IMR-90 (cell line): ENCODE results near the gene IDI2. TPM values are rescaled to one million over a fixed set of nuclear protein-coding genes. Genes with fewer than 3 reads are reported as not detected.

Experiments used
- ATAC-seq: fragments of 200-7000 bp; cut with Tn5 transposase; 2 replicates; pipeline ENCODE4 v1.9.1; 2020; ENCODE audit warnings: low read depth, mild to moderate bottlenecking, moderate library complexity
- BruUV-seq: library from RNA; stranded (reverse); fragments of 400-500 nt; replicated peaks from 2 replicates; lab custom pipeline; 2021; lab: Mats Ljungman, UMichigan
- CTCF ChIA-PET: fragments of 300-600 bp; formaldehyde crosslinking; extraction: SDS; loops from one replicate; lab custom pipeline; 2021; ENCODE audit warnings: antibody characterized with exemption; lab: Yijun Ruan, JAX
- POLR2A ChIA-PET: fragments of 300-600 bp; sonication (Branson Sonifier 250); formaldehyde crosslinking; loops from one replicate; lab custom pipeline; 2022; ENCODE audit warnings: antibody characterized with exemption; ENCODE audit not compliant: unreplicated experiment; lab: Charles Lee
- DNase-seq: peaks from one replicate; pipeline ENCODE4 v3.0.0; 2013
- H2AFZ ChIP-seq: replicated peaks from 2 replicates; pipeline ENCODE3; 2013; ENCODE audit warnings: low read length, mild to moderate bottlenecking; ENCODE audit not compliant: poor library complexity
- H2AK5ac ChIP-seq: 2 replicates; pipeline ENCODE4 v1.6.1; 2013; ENCODE audit warnings: low read depth, low read length, inconsistent platforms
- H2AK9ac ChIP-seq: replicated peaks from 2 replicates; pipeline ENCODE3; 2013; ENCODE audit warnings: mild to moderate bottlenecking, low read depth, low read length, moderate library complexity; ENCODE audit not compliant: poor library complexity
- H2BK120ac ChIP-seq: 2 replicates; pipeline ENCODE4 v1.6.1; 2013; ENCODE audit warnings: low read depth, low read length, inconsistent platforms
- H2BK15ac ChIP-seq: 3 replicates; pipeline ENCODE4 v1.6.1; 2013; ENCODE audit warnings: low read depth, low read length, inconsistent platforms
- H2BK20ac ChIP-seq: 2 replicates; pipeline ENCODE4 v1.6.1; 2013; ENCODE audit warnings: low read depth, mild to moderate bottlenecking, inconsistent platforms, low read length, moderate library complexity
- H2BK5ac ChIP-seq: 2 replicates; pipeline ENCODE4 v1.6.1; 2013; ENCODE audit warnings: mild to moderate bottlenecking, low read depth, low read length, inconsistent platforms; ENCODE audit not compliant: poor library complexity, severe bottlenecking
- H3K14ac ChIP-seq: replicated peaks from 2 replicates; pipeline ENCODE4 v1.6.1; 2013; ENCODE audit warnings: low read depth, low read length, inconsistent platforms
- H3K18ac ChIP-seq: 2 replicates; pipeline ENCODE4 v1.6.1; 2013; ENCODE audit warnings: low read depth, low read length, control low read depth
- H3K23ac ChIP-seq: 2 replicates; pipeline ENCODE4 v1.6.1; 2013; ENCODE audit warnings: low read depth, low read length, inconsistent platforms
- H3K27ac ChIP-seq: 2 replicates; pipeline ENCODE4 v1.5.1; 2013; ENCODE audit warnings: mild to moderate bottlenecking, control low read depth, low read length; ENCODE audit not compliant: insufficient read depth
- H3K27me3 ChIP-seq: 2 replicates; pipeline ENCODE4 v1.6.1; 2013; ENCODE audit warnings: low read length; ENCODE audit not compliant: control insufficient read depth, insufficient read depth
- H3K36me3 ChIP-seq: 2 replicates; pipeline ENCODE4 v1.6.1; 2013; ENCODE audit warnings: low read length, mixed read lengths; ENCODE audit not compliant: control insufficient read depth, insufficient read depth
- H3K4ac ChIP-seq: 2 replicates; pipeline ENCODE4 v1.6.1; 2013; ENCODE audit warnings: low read depth, low read length, inconsistent platforms
- H3K4me1 ChIP-seq: 2 replicates; pipeline ENCODE4 v1.6.1; 2013; ENCODE audit warnings: low read length, mixed read lengths; ENCODE audit not compliant: control insufficient read depth, insufficient read depth
- H3K4me2 ChIP-seq: 2 replicates; pipeline ENCODE4 v1.6.1; 2013; ENCODE audit warnings: low read depth, mild to moderate bottlenecking, control low read depth, low read length, moderate library complexity
- H3K4me3 ChIP-seq: 2 replicates; pipeline ENCODE4 v1.5.1; 2013; ENCODE audit warnings: low read depth, mild to moderate bottlenecking, control low read depth, low read length, moderate library complexity; ENCODE audit not compliant: insufficient read depth
- H3K56ac ChIP-seq: 2 replicates; pipeline ENCODE4 v1.6.1; 2013; ENCODE audit warnings: low read length, inconsistent platforms; ENCODE audit not compliant: insufficient read depth; ENCODE audit errors: extremely low read depth
- H3K79me1 ChIP-seq, 2 experiments: 2 replicates each; pipeline ENCODE4 v1.6.1; 2013; ENCODE audit warnings: low read length in 2 of 2, inconsistent platforms in 1 of 2, low read depth in 1 of 2
- H3K9ac ChIP-seq: 2 replicates; pipeline ENCODE4 v1.6.1; 2013; ENCODE audit warnings: low read depth, low read length, control low read depth
- H3K9me1 ChIP-seq: 2 replicates; pipeline ENCODE4 v1.6.1; 2013; ENCODE audit warnings: low read length, inconsistent platforms; ENCODE audit not compliant: insufficient read depth
- H3K9me3 ChIP-seq: 2 replicates; pipeline ENCODE4 v1.6.1; 2013; ENCODE audit warnings: low read length; ENCODE audit not compliant: control insufficient read depth, insufficient read depth
- H4K20me1 ChIP-seq: 2 replicates; pipeline ENCODE4 v1.6.1; 2013; ENCODE audit warnings: low read length, inconsistent platforms; ENCODE audit not compliant: insufficient read depth
- H4K5ac ChIP-seq: 2 replicates; pipeline ENCODE4 v1.6.1; 2013; ENCODE audit warnings: mild to moderate bottlenecking, low read depth, low read length, control low read depth
- H4K8ac ChIP-seq, 2 experiments: 2 replicates each; pipeline ENCODE4 v1.6.1; 2013; ENCODE audit warnings: low read depth in 2 of 2, low read length in 2 of 2, control low read depth in 1 of 2, inconsistent platforms in 1 of 2
- H4K91ac ChIP-seq: 2 replicates; pipeline ENCODE4 v1.6.1; 2013; ENCODE audit warnings: low read depth, low read length, inconsistent platforms; ENCODE audit not compliant: insufficient read depth
- BHLHE40 ChIP-seq: fragments of 150-350 bp; IDR thresholded peaks from 2 replicates; pipeline ENCODE4 v1.6.1; 2016; ENCODE audit warnings: mild to moderate bottlenecking, low read depth, low read length
- CEBPB ChIP-seq: IDR thresholded peaks from 2 replicates; pipeline ENCODE4 v1.6.1; 2012; ENCODE audit warnings: low read depth, low read length, improper control_type of control experiment
- CHD1 ChIP-seq: IDR thresholded peaks from 2 replicates; pipeline ENCODE4 v1.6.1; 2012; ENCODE audit warnings: low read depth, low read length, improper control_type of control experiment
- CTCF ChIP-seq: conservative IDR thresholded peaks from 2 replicates; pipeline ENCODE4 v1.5.1; 2012; ENCODE audit warnings: mild to moderate bottlenecking, low read depth, low read length, improper control_type of control experiment
- FOS ChIP-seq: fragments of 150-350 bp; IDR thresholded peaks from 2 replicates; pipeline ENCODE4 v1.6.1; 2016; ENCODE audit warnings: low read depth, low read length
- MAFK ChIP-seq: IDR thresholded peaks from 2 replicates; pipeline ENCODE4 v1.6.1; 2012; ENCODE audit warnings: low read depth, low read length, improper control_type of control experiment
- MAZ ChIP-seq: IDR thresholded peaks from 2 replicates; pipeline ENCODE4 v1.6.1; 2012; ENCODE audit warnings: low read depth, mild to moderate bottlenecking, low read length, improper control_type of control experiment, moderate library complexity, borderline replicate concordance
- MXI1 ChIP-seq: IDR thresholded peaks from 2 replicates; pipeline ENCODE4 v1.6.1; 2012; ENCODE audit warnings: low read depth, mild to moderate bottlenecking, low read length, moderate library complexity, borderline replicate concordance
- NFE2L2 ChIP-seq: fragments of 150-350 bp; IDR thresholded peaks from 2 replicates; pipeline ENCODE4 v1.6.1; 2016; ENCODE audit warnings: low read depth, mild to moderate bottlenecking, low read length
- POLR2A ChIP-seq: IDR thresholded peaks from 2 replicates; pipeline ENCODE4 v1.6.1; 2012; ENCODE audit warnings: mild to moderate bottlenecking, low read depth, low read length
- RAD21 ChIP-seq: IDR thresholded peaks from 2 replicates; pipeline ENCODE4 v1.6.1; 2012; ENCODE audit warnings: low read length, improper control_type of control experiment
- RCOR1 ChIP-seq: IDR thresholded peaks from 2 replicates; pipeline ENCODE4 v1.6.1; 2012; ENCODE audit warnings: mild to moderate bottlenecking, low read length, improper control_type of control experiment; ENCODE audit not compliant: insufficient replicate concordance
- RFX5 ChIP-seq: IDR thresholded peaks from 2 replicates; pipeline ENCODE4 v1.8.0; 2012; ENCODE audit warnings: low read depth, mild to moderate bottlenecking, low read length, moderate library complexity
- SMC3 ChIP-seq: fragments of 150-350 bp; IDR thresholded peaks from 2 replicates; pipeline ENCODE4 v1.6.1; 2016; ENCODE audit warnings: low read depth, mild to moderate bottlenecking, antibody characterized with exemption, low read length, moderate library complexity
- whole genome bisulfite sequencing, 2 experiments: methylation state at CpG; one replicate each; pipeline versions ENCODE4 v1.1.5 to v1.1.7; 2013; ENCODE audit warnings: missing lambda C conversion rate in 2 of 2; ENCODE audit not compliant: insufficient read length in 1 of 2; ENCODE audit errors: extremely low coverage in 2 of 2; 5-methylcytosine and 5-hydroxymethylcytosine counted together
- dilution Hi-C: fragments of 300-500 bp; cut with HindIII; formaldehyde crosslinking; loops from one replicate; pipeline ENCODE4 v1.14.3; 2018; ENCODE audit warnings: low sequenced_read_pairs; ENCODE audit not compliant: unreplicated experiment
- in situ Hi-C: fragments of 300-500 bp; cut with MboI; formaldehyde crosslinking; loops from 3 replicates; pipeline ENCODE4 v1.14.3; 2019; ENCODE audit warnings: low sequenced_read_pairs, inconsistent platforms, mixed read lengths
- intact Hi-C: fragments of 100-400 bp; cut with micrococcal nuclease; formaldehyde crosslinking; loops from 2 replicates; pipeline ENCODE4 v1.10.0; 2022
- polyA plus RNA-seq, 3 experiments: library from polyadenylated mRNA; depleted of rRNA; stranded (reverse); fragments of >200 nt; gene quantifications; 2 replicates each; pipeline ENCODE4 v1.2.3, GENCODE V29; 2012; ENCODE audit warnings: low replicate concordance in 1 of 3
- total RNA-seq: library from RNA; depleted of rRNA; stranded (reverse); fragments of >200 nt; gene quantifications from 2 replicates; pipeline ENCODE4 v1.2.3, GENCODE V29; 2012
- TF ChIP-seq, protein P1 (sequence below): fragments of 150-350 bp; IDR thresholded peaks from 2 replicates; pipeline ENCODE4 v1.6.1; 2016; ENCODE audit warnings: low read depth, mild to moderate bottlenecking, low read length, moderate library complexity, borderline replicate concordance
- TF ChIP-seq, protein P2 (sequence below): fragments of 150-350 bp; IDR thresholded peaks from 2 replicates; pipeline ENCODE4 v1.6.1; 2017; ENCODE audit warnings: mild to moderate bottlenecking, antibody characterized with exemption, low read length, low read depth

Gene IDI2
- total and polyA plus RNA-seq, 2 of the 4 experiments (the other 2 are of a cell fraction), result not detected

- 89% methylated on average over 8 of the region's 12 CpGs; no CpG with 5 or more reads in 1 of the 2 experiments for WGBS, 2 experiments
- BruUV-seq, result no TSS peak
Observed at GRCh38 chr10:1043532-1043995, 17.9 kb upstream of the IDI2 start.

More at GRCh38 chr10:1043532-1043995, 17.9 kb upstream of the IDI2 start:
- peaks cover 27% of the 10 kb centered on the region; the same call in 1 of the 2 replicates for H4K20me1 ChIP-seq
- H2BK15ac ChIP-seq, result no peak overlapping the region
- H4K8ac ChIP-seq, result no peak overlapping the region
- no peak for DNase-seq
- H3K14ac ChIP-seq, result no peak overlapping the region
- no peaks in the 10 kb centered on the region for H3K27me3 ChIP-seq
- peaks cover 8% of the 10 kb centered on the region; the same call in 1 of the 2 replicates for H3K9me1 ChIP-seq
- H2BK120ac ChIP-seq, result no peak overlapping the region
- no peak for ATAC-seq
- no peak overlapping the region for H2BK20ac ChIP-seq
- H2BK5ac ChIP-seq, result no peak overlapping the region
- ChIA-PET POLR2A (no interaction called here), CTCF (no interaction called here)
- no peak overlapping the region for H3K4me3 ChIP-seq
- H3K18ac ChIP-seq, result no peak overlapping the region
- no peak overlapping the region for H4K5ac ChIP-seq
- H2AFZ ChIP-seq, result no peak overlapping the region
- H3K79me1 ChIP-seq, result peaks cover 18 to 45% of the 10 kb centered on the region in 2 experiments
- TF ChIP-seq, protein P1, sequence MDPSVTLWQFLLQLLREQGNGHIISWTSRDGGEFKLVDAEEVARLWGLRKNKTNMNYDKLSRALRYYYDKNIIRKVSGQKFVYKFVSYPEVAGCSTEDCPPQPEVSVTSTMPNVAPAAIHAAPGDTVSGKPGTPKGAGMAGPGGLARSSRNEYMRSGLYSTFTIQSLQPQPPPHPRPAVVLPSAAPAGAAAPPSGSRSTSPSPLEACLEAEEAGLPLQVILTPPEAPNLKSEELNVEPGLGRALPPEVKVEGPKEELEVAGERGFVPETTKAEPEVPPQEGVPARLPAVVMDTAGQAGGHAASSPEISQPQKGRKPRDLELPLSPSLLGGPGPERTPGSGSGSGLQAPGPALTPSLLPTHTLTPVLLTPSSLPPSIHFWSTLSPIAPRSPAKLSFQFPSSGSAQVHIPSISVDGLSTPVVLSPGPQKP, result no peak
- TF ChIP-seq, protein P2, sequence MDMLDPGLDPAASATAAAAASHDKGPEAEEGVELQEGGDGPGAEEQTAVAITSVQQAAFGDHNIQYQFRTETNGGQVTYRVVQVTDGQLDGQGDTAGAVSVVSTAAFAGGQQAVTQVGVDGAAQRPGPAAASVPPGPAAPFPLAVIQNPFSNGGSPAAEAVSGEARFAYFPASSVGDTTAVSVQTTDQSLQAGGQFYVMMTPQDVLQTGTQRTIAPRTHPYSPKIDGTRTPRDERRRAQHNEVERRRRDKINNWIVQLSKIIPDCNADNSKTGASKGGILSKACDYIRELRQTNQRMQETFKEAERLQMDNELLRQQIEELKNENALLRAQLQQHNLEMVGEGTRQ, result no peak
- TF ChIP-seq CHD1, result no peak
- TF ChIP-seq BHLHE40, result no peak
- no peak for TF ChIP-seq MXI1
- TF ChIP-seq RAD21, result no peak
- no peak for TF ChIP-seq MAFK
- TF ChIP-seq RFX5, result no peak
- no peak for TF ChIP-seq FOS
- no peak for TF ChIP-seq NFE2L2
- TF ChIP-seq CEBPB, result no peak
- TF ChIP-seq POLR2A, result no peak
- no peak for TF ChIP-seq RCOR1
- TF ChIP-seq MAZ, result no peak
- TF ChIP-seq SMC3, result no peak
- no peak for TF ChIP-seq CTCF
- no peak overlapping the region for H2AK5ac ChIP-seq
- H3K56ac ChIP-seq, result no peak overlapping the region
- no peak overlapping the region for H4K91ac ChIP-seq
- H3K36me3 ChIP-seq, result peaks cover 13% of the 10 kb centered on the region
- no peak overlapping the region for H3K27ac ChIP-seq
- H3K4me2 ChIP-seq, result no peak overlapping the region
- 0 out of 2 replicates have a peak overlapping the region, but pooled peaks have one; percentile 8 for H3K23ac ChIP-seq
- intact Hi-C loops, result no loop called here
- in situ Hi-C loops, result no loop called here
- H3K4ac ChIP-seq, result no peak overlapping the region
- dilution Hi-C loops, result no loop called here
- H3K9ac ChIP-seq, result no peak overlapping the region
- no peak overlapping the region for H2AK9ac ChIP-seq
- H3K4me1 ChIP-seq, result peaks cover 2% of the 10 kb centered on the region; the same call in 1 of the 2 replicates
- H3K9me3 ChIP-seq, result no peaks in the 10 kb centered on the region
